H9 (cell line): ENCODE measurements around the gene MAP3K12. TPM values are rescaled to one million over a fixed set of nuclear protein-coding genes. Genes with fewer than 3 reads are reported as not detected.
A peak's percentile ranks its signal among the peaks of the same experiment; 100 is the strongest.

Experiments
- DNase-seq: peaks from one replicate; pipeline ENCODE4 v3.0.0-alpha.2; 2017
- H2AFZ ChIP-seq: one replicate; pipeline ENCODE4 v1.6.1; 2013; ENCODE audit warnings: mild to moderate bottlenecking, low read length, control low read depth, moderate library complexity
- H2AK5ac ChIP-seq: 2 replicates; pipeline ENCODE4 v1.6.1; 2013; ENCODE audit warnings: low read length, control low read depth, mixed read lengths; ENCODE audit not compliant: insufficient read length
- H2BK120ac ChIP-seq: one replicate; pipeline ENCODE4 v1.6.1; 2013; ENCODE audit warnings: low read depth, mild to moderate bottlenecking, low read length, control low read depth, inconsistent platforms; ENCODE audit not compliant: poor library complexity, severe bottlenecking
- H2BK12ac ChIP-seq: 2 replicates; pipeline ENCODE4 v1.6.1; 2013; ENCODE audit warnings: low read length, control low read depth, mixed read lengths, low read depth; ENCODE audit not compliant: insufficient read length
- H2BK15ac ChIP-seq: 2 replicates; pipeline ENCODE4 v1.6.1; 2013; ENCODE audit warnings: low read depth, low read length, control low read depth
- H2BK20ac ChIP-seq: one replicate; pipeline ENCODE4 v1.6.1; 2013; ENCODE audit warnings: low read depth, mild to moderate bottlenecking, low read length, control low read depth, inconsistent platforms; ENCODE audit not compliant: poor library complexity, severe bottlenecking
- H2BK5ac ChIP-seq: 2 replicates; pipeline ENCODE4 v1.6.1; 2013; ENCODE audit warnings: low read length, control low read depth, mixed read lengths; ENCODE audit not compliant: insufficient read length
- H3K14ac ChIP-seq: 2 replicates; pipeline ENCODE4 v1.6.1; 2013; ENCODE audit warnings: low read length, control low read depth; ENCODE audit not compliant: insufficient read depth
- H3K18ac ChIP-seq: 2 replicates; pipeline ENCODE4 v1.6.1; 2013; ENCODE audit warnings: low read depth, mild to moderate bottlenecking, mixed read lengths, low read length, control low read depth; ENCODE audit not compliant: insufficient read length
- H3K23ac ChIP-seq: 2 replicates; pipeline ENCODE4 v1.6.1; 2013; ENCODE audit warnings: low read length, control low read depth, mixed read lengths, low read depth; ENCODE audit not compliant: insufficient read length
- H3K23me2 ChIP-seq: 2 replicates; pipeline ENCODE4 v1.6.1; 2013; ENCODE audit warnings: low read depth, mild to moderate bottlenecking, mixed read lengths, low read length, control low read depth; ENCODE audit not compliant: insufficient read length, poor library complexity, severe bottlenecking
- H3K27ac ChIP-seq: 2 replicates; pipeline ENCODE4 v1.5.1; 2013; ENCODE audit warnings: low read length, control low read depth, mixed read lengths, low read depth; ENCODE audit not compliant: insufficient read length
- H3K27me3 ChIP-seq: 2 replicates; pipeline ENCODE4 v1.6.1; 2013; ENCODE audit warnings: low read length, control low read depth, inconsistent platforms; ENCODE audit not compliant: insufficient read depth
- H3K4ac ChIP-seq: 2 replicates; pipeline ENCODE4 v1.6.1; 2013; ENCODE audit warnings: low read depth, mild to moderate bottlenecking, control low read depth, inconsistent platforms, low read length, moderate library complexity
- H3K4me1 ChIP-seq: 2 replicates; pipeline ENCODE4 v1.6.1; 2013; ENCODE audit warnings: low read length, control low read depth, inconsistent platforms; ENCODE audit not compliant: insufficient read depth
- H3K4me2 ChIP-seq: 2 replicates; pipeline ENCODE4 v1.6.1; 2013; ENCODE audit warnings: low read length, control low read depth, mixed read lengths; ENCODE audit not compliant: insufficient read length, insufficient read depth
- H3K56ac ChIP-seq: 2 replicates; pipeline ENCODE4 v1.6.1; 2013; ENCODE audit warnings: low read depth, mild to moderate bottlenecking, mixed read lengths, low read length, control low read depth; ENCODE audit not compliant: insufficient read length
- H3K79me1 ChIP-seq: 2 replicates; pipeline ENCODE4 v1.6.1; 2013; ENCODE audit warnings: low read depth, mild to moderate bottlenecking, moderate library complexity, low read length, control low read depth, inconsistent platforms; ENCODE audit not compliant: insufficient read depth, poor library complexity, severe bottlenecking
- H3K79me2 ChIP-seq: 2 replicates; pipeline ENCODE4 v1.6.1; 2013; ENCODE audit warnings: low read length, control low read depth, inconsistent platforms; ENCODE audit not compliant: insufficient read depth
- H3K9ac ChIP-seq: 2 replicates; pipeline ENCODE4 v1.6.1; 2013; ENCODE audit warnings: low read length, control low read depth, mixed read lengths; ENCODE audit not compliant: insufficient read length; ENCODE audit errors: extremely low read depth
- H3K9me3 ChIP-seq: one replicate; pipeline ENCODE4 v1.6.1; 2013; ENCODE audit warnings: low read depth, low read length, inconsistent platforms; ENCODE audit not compliant: control insufficient read depth
- H3T11ph ChIP-seq: one replicate; pipeline ENCODE4 v1.6.1; 2013; ENCODE audit warnings: mild to moderate bottlenecking, low read length, control low read depth, inconsistent platforms
- H4K20me1 ChIP-seq: one replicate; pipeline ENCODE4 v1.6.1; 2013; ENCODE audit not compliant: control insufficient read depth, insufficient read length, insufficient read depth
- H4K5ac ChIP-seq: 2 replicates; pipeline ENCODE4 v1.6.1; 2013; ENCODE audit warnings: low read depth, mild to moderate bottlenecking, mixed read lengths, low read length, control low read depth; ENCODE audit not compliant: insufficient read length
- H4K8ac ChIP-seq: replicated peaks from 2 replicates; pipeline ENCODE4 v1.6.1; 2013; ENCODE audit warnings: low read length, control low read depth, mixed read lengths, low read depth; ENCODE audit not compliant: insufficient read length
- H4K91ac ChIP-seq: 2 replicates; pipeline ENCODE4 v1.6.1; 2013; ENCODE audit warnings: low read depth, mild to moderate bottlenecking, moderate library complexity, mixed read lengths, low read length, control low read depth; ENCODE audit not compliant: insufficient read length
- H3K27ac Mint-ChIP-seq, 3 experiments: 2 replicates in 2 of 3; 3 replicates in 1 of 3; pipeline ENCODE4 v1.8.0; 2020 to 2021; ENCODE audit warnings: mixed read lengths in 3 of 3, mild to moderate bottlenecking in 1 of 3, moderate library complexity in 1 of 3
- H3K27me3 Mint-ChIP-seq: 2 replicates; pipeline ENCODE4 v1.8.0; 2021; ENCODE audit warnings: low read depth, mild to moderate bottlenecking, moderate library complexity, mixed read lengths
- H3K36me3 Mint-ChIP-seq, 3 experiments: 2 replicates in 2 of 3; 3 replicates in 1 of 3; pipeline ENCODE4 v1.8.0; 2020 to 2021; ENCODE audit warnings: low read depth in 3 of 3, mixed read lengths in 3 of 3; ENCODE audit not compliant: insufficient read depth in 1 of 3
- H3K4me1 Mint-ChIP-seq, 2 experiments: 2 replicates each; pipeline ENCODE4 v1.8.0; 2020; ENCODE audit warnings: mixed read lengths in 2 of 2
- H3K4me3 Mint-ChIP-seq, 2 experiments: 2 replicates in 1 of 2; 3 replicates in 1 of 2; pipeline ENCODE4 v1.8.0; 2020 to 2021; ENCODE audit warnings: mild to moderate bottlenecking in 2 of 2, mixed read lengths in 2 of 2, moderate library complexity in 1 of 2
- H3K9me3 Mint-ChIP-seq, 2 experiments: 2 replicates in 1 of 2; 3 replicates in 1 of 2; pipeline ENCODE4 v1.8.0; 2020; ENCODE audit warnings: mild to moderate bottlenecking in 2 of 2, mixed read lengths in 2 of 2, moderate library complexity in 1 of 2
- CTCF ChIP-seq: fragments of 200-600 bp; sonication (generic); conservative IDR thresholded peaks from 3 replicates; pipeline ENCODE4 v1.8.0; 2021; ENCODE audit warnings: antibody characterized with exemption, mild to moderate bottlenecking
- WGBS: extraction: QIAGEN DNeasy Blood & Tissue Kit; methylation state at CpG from one replicate; pipeline ENCODE4 v1.1.7; 2013; ENCODE audit warnings: missing lambda C conversion rate, low lambda C conversion rate, mixed read lengths; ENCODE audit not compliant: insufficient read length; ENCODE audit errors: extremely low coverage; 5-methylcytosine and 5-hydroxymethylcytosine counted together
- total RNA-seq: library from RNA; stranded (reverse); gene quantifications from 2 replicates; pipeline ENCODE4 v1.2.1, GENCODE V29; 2021

MAP3K12 gene
- total RNA-seq, 1 experiment from 2014 or later: 22.3 TPM

- Histone ChIP-seq H3T11ph (no peak overlapping the region), H3K23me2 (no peaks in the 10 kb centered on the region), H3K18ac (no peak overlapping the region), H2BK12ac (no peak overlapping the region), H3K4ac (no peak overlapping the region), H4K20me1 (no peaks in the 10 kb centered on the region), H4K91ac (no peak overlapping the region), H3K14ac (no peak overlapping the region), H2BK15ac (no peak overlapping the region), H3K9ac (no peak overlapping the region), H2AK5ac (no peak overlapping the region), H2BK20ac (no peak overlapping the region), H4K8ac (no peak overlapping the region), H3K23ac (no peak overlapping the region), H3K79me1 (peaks cover 12% of the 10 kb centered on the region), H4K5ac (no peak overlapping the region), H2BK120ac (no peak overlapping the region), H3K4me2 (no peak overlapping the region), H3K4me1 (no peaks in the 10 kb centered on the region), H2BK5ac (no peak overlapping the region), H3K27ac (no peak overlapping the region), H3K9me3 (no peaks in the 10 kb centered on the region), H3K56ac (no peak overlapping the region), H2AFZ (no peak overlapping the region), H3K79me2 (peaks cover 26% of the 10 kb centered on the region), H3K27me3 (no peaks in the 10 kb centered on the region)
- Mint-ChIP-seq H3K4me1 (peaks cover 40 to 56% of the 10 kb centered on the region in 2 experiments), H3K27ac (peak overlapping the region in 2 of 3 experiments; percentile 53 to 77; a peak in 1 of 7 replicates), H3K36me3 (peaks cover 68 to 89% (median 87%) of the 10 kb centered on the region in 3 experiments), H3K9me3 (no peaks in the 10 kb centered on the region; a peak in 1 of 5 replicates), H3K27me3 (no peaks in the 10 kb centered on the region), H3K4me3 (peak overlapping the region in 1 of 2 experiments; percentile 46; a peak in 1 of 5 replicates)
- WGBS: no CpG with 5 or more reads among the region's 6 CpGs
- no peak for TF ChIP-seq CTCF
- DNase-seq: no peak
Observed at GRCh38 chr12:53456654-53457366, 42.4 kb downstream of the MAP3K12 start.
